CD4-positive, CD25-positive, alpha-beta regulatory T cell (primary cell): Measurements from ENCODE around the gene SLC24A3. TPM values are rescaled to one million over a fixed set of nuclear protein-coding genes. Genes with fewer than 3 reads are reported as not detected.

ENCODE experiments used
- ATAC-seq, 2 donors: fragments of 150-1000 bp; cut with Tn5 transposase; one replicate each; pipeline ENCODE4 v1.10.0; 2021; ENCODE audit warnings: low read depth in 2 of 2, moderate number of reproducible peaks in 2 of 2, moderate library complexity in 1 of 2
- DNase-seq, 3 donors: peaks; one replicate each; pipeline versions ENCODE4 v3.0.0 to v3.0.0-alpha.2; 2012 to 2022; ENCODE audit warnings: mixed read lengths in 1 of 3
- H3K27ac ChIP-seq: one replicate; pipeline ENCODE4 v1.7.0; 2013; ENCODE audit warnings: mild to moderate bottlenecking, low read length; ENCODE audit not compliant: insufficient read depth, poor library complexity, severe bottlenecking
- H3K27me3 ChIP-seq: one replicate; pipeline ENCODE4 v1.7.0; 2013; ENCODE audit warnings: low read length; ENCODE audit not compliant: control insufficient read depth, insufficient read depth
- H3K36me3 ChIP-seq: one replicate; pipeline ENCODE4 v1.7.0; 2013; ENCODE audit warnings: mild to moderate bottlenecking, low read length, moderate library complexity; ENCODE audit not compliant: control insufficient read depth, insufficient read depth
- H3K4me1 ChIP-seq: 2 replicates; pipeline ENCODE4 v1.7.0; 2013; ENCODE audit warnings: mild to moderate bottlenecking, low read length; ENCODE audit not compliant: insufficient read depth, control insufficient read depth, poor library complexity, severe bottlenecking
- H3K4me3 ChIP-seq: one replicate; pipeline ENCODE4 v1.7.0; 2013; ENCODE audit warnings: low read depth, mild to moderate bottlenecking, low read length, moderate library complexity
- H3K9me3 ChIP-seq, 2 experiments: 1 replicate in 1 of 2; 2 replicates in 1 of 2; pipeline ENCODE4 v1.7.0; 2013; ENCODE audit warnings: low read length in 2 of 2, mild to moderate bottlenecking in 1 of 2, moderate library complexity in 1 of 2; ENCODE audit not compliant: control insufficient read depth in 2 of 2
- H3K27ac Mint-ChIP-seq, 3 donors: one replicate each; pipeline ENCODE4 v1.8.0; 2020 to 2022; ENCODE audit warnings: mild to moderate bottlenecking in 3 of 3, mixed read lengths in 3 of 3, moderate library complexity in 2 of 3
- H3K27me3 Mint-ChIP-seq: one replicate; pipeline ENCODE4 v1.8.0; 2022; ENCODE audit warnings: mild to moderate bottlenecking, mixed read lengths
- H3K36me3 Mint-ChIP-seq: one replicate; pipeline ENCODE4 v1.8.0; 2020; ENCODE audit warnings: mixed read lengths
- H3K4me1 Mint-ChIP-seq, 4 donors: one replicate each; pipeline ENCODE4 v1.8.0; 2020 to 2022; ENCODE audit warnings: mixed read lengths in 4 of 4, mild to moderate bottlenecking in 1 of 4
- H3K4me3 Mint-ChIP-seq, 4 donors: one replicate each; pipeline ENCODE4 v1.8.0; 2020 to 2022; ENCODE audit warnings: mild to moderate bottlenecking in 4 of 4, mixed read lengths in 4 of 4, moderate library complexity in 3 of 4
- H3K9me3 Mint-ChIP-seq, 7 donors: one replicate each; pipeline ENCODE4 v1.8.0; 2020 to 2022; ENCODE audit warnings: mixed read lengths in 7 of 7, mild to moderate bottlenecking in 3 of 7, moderate library complexity in 2 of 7
- polyA plus RNA-seq, 4 donors: library from polyadenylated mRNA; unstranded; fragments of 300-500 nt; fragmentation: Illumina TruSeq; gene quantifications; one replicate each; pipeline ENCODE4 v1.2.3, GENCODE V29; 2021
- total RNA-seq: library from RNA; stranded (reverse); gene quantifications from one replicate; pipeline ENCODE4 v1.2.3, GENCODE V29; 2022

The SLC24A3 gene
- total and polyA plus RNA-seq, 5 donors from 2014 or later: 0.25 TPM; not detected in 4

DNA sequence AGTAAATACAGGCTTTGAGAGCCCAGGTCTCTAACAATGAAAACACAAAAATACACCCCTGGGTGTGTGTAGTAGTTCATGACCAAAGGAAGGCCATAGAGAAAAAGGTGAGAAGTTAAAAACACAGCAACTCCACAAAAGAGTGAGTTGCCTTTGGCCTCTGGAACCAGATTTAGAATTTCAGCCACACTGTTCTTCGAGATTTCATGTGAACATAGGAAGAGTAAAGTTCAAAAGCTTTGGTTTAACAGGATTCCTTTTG lies 502.1 kb downstream of the SLC24A3 start:
- Histone ChIP-seq H3K27ac (no peak overlapping the region), H3K9me3 (no peaks in the 10 kb centered on the region), H3K27me3 (no peaks in the 10 kb centered on the region), H3K4me3 (no peak overlapping the region), H3K36me3 (no peaks in the 10 kb centered on the region), H3K4me1 (no peaks in the 10 kb centered on the region)
- Mint-ChIP-seq H3K27ac (no peak overlapping the region), H3K4me1 (no peaks in the 10 kb centered on the region), H3K9me3 (peaks cover 0 to 4% (median 0%) of the 10 kb centered on the region in 7 donors), H3K27me3 (no peaks in the 10 kb centered on the region), H3K36me3 (no peaks in the 10 kb centered on the region), H3K4me3 (no peak overlapping the region)
- DNase-seq (no peak), ATAC-seq (no peak)

DNA sequence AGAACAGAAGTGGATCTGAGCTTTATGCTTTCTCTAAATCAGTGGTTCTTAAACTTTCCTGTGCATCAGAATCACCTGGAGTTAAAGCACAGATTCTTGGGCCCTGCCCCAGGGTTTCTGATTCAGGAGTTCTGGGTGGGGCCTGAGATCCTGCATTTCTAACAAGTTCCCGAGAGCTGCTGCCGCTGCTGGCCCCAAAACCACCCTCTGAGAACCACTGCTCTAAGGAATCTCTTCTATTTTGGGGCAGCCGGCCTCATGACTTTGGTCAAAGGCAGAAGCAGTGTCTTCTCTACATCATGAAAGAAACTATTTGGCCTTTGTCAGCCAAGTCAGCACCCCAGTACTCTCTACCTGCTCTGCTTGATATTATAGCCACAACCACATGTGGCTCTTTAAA lies 503.5 kb downstream of the SLC24A3 start:
- H3K27ac Mint-ChIP-seq: no peak overlapping the region
- DNase-seq (no peak), ATAC-seq (no peak)
- H3K4me1 Mint-ChIP-seq: no peaks in the 10 kb centered on the region
- H3K4me1 ChIP-seq: no peaks in the 10 kb centered on the region
- no peak overlapping the region for H3K4me3 Mint-ChIP-seq
- no peaks in the 10 kb centered on the region for H3K27me3 Mint-ChIP-seq
- peaks cover 0 to 3% (median 0%) of the 10 kb centered on the region in 7 donors for H3K9me3 Mint-ChIP-seq
- no peaks in the 10 kb centered on the region for H3K9me3 ChIP-seq
- no peaks in the 10 kb centered on the region for H3K27me3 ChIP-seq
- H3K36me3 ChIP-seq: no peaks in the 10 kb centered on the region
- no peak overlapping the region for H3K4me3 ChIP-seq
- H3K36me3 Mint-ChIP-seq: no peaks in the 10 kb centered on the region
- H3K27ac ChIP-seq: no peak overlapping the region

DNA sequence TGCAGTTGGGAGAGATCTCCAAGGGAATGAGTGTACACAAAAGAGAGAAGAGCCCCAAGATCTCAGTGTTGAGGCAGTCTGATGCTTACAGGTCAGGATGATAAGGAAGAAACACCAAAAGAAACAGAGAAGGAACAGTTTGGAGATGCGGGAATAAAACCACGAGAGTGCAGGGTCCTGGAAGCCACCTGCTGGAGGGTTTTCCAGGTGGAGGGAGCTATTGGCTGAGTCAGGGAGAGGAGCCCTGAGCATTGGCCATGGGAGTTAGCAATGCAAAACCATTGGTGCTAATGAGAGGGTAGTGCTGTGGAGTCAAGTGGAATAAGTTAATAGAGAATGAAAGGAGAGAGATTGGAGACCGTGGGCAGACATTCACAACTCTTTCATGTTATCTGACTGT lies 506.4 kb downstream of the SLC24A3 start:
- H3K4me1 ChIP-seq: no peaks in the 10 kb centered on the region
- no peak overlapping the region for H3K27ac Mint-ChIP-seq
- no peaks in the 10 kb centered on the region for H3K9me3 ChIP-seq
- peaks cover 0 to 3% (median 0%) of the 10 kb centered on the region in 7 donors for H3K9me3 Mint-ChIP-seq
- no peak overlapping the region for H3K27ac ChIP-seq
- no peaks in the 10 kb centered on the region for H3K27me3 ChIP-seq
- ATAC-seq: no peak
- H3K36me3 ChIP-seq: no peaks in the 10 kb centered on the region
- no peaks in the 10 kb centered on the region for H3K4me1 Mint-ChIP-seq
- H3K27me3 Mint-ChIP-seq: no peaks in the 10 kb centered on the region
- no peak overlapping the region for H3K4me3 Mint-ChIP-seq
- no peaks in the 10 kb centered on the region for H3K36me3 Mint-ChIP-seq
- H3K4me3 ChIP-seq: no peak overlapping the region
- no peak for DNase-seq

DNA sequence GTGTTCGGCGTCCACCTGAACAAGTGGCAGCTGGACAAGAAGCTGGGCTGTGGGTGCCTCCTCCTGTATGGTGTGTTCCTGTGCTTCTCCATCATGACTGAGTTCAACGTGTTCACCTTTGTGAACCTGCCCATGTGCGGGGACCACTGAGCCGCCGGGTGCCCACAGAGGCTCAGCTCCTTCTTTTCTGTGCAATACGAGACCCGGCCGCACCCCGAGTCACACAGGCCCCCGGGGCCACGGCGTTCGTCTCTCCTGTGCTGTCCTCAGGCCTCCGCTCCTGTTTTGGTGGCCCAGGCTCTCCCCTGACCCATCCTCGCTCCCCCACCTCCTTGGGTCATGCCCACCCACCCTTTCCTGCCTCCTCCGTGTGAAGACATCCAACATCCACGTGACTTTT lies 508.5 kb downstream of the SLC24A3 start:
- Mint-ChIP-seq H3K36me3 (no peaks in the 10 kb centered on the region), H3K27me3 (no peaks in the 10 kb centered on the region), H3K4me3 (no peak overlapping the region), H3K4me1 (no peaks in the 10 kb centered on the region), H3K9me3 (peaks cover 0 to 2% (median 0%) of the 10 kb centered on the region in 7 donors), H3K27ac (no peak overlapping the region)
- Histone ChIP-seq H3K4me1 (no peaks in the 10 kb centered on the region), H3K9me3 (no peaks in the 10 kb centered on the region), H3K27ac (no peak overlapping the region), H3K36me3 (no peaks in the 10 kb centered on the region), H3K27me3 (no peaks in the 10 kb centered on the region), H3K4me3 (no peak overlapping the region)
- DNase-seq (no peak), ATAC-seq (no peak)

DNA sequence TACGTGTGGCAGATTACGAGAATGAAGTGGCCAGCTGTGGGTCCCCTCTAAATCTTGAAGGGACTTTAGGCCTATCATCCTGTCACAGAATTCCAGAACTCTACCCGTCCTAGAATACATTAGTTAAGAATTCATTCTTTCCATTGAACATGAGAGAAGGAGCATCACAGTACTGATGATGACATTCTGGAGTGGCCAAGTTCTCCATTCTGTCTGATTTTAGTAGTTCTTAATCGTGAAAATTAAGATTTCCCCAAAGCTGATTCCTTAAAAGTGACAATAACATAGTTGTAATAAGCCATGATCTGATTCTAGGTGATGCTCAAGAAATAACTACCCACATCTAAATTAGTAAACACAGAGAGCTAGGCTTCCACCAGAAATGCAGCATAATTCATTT lies 510.6 kb downstream of the SLC24A3 start:
- H3K27ac Mint-ChIP-seq: no peak overlapping the region
- no peaks in the 10 kb centered on the region for H3K9me3 ChIP-seq
- H3K4me1 ChIP-seq: no peaks in the 10 kb centered on the region
- no peaks in the 10 kb centered on the region for H3K27me3 ChIP-seq
- no peak for DNase-seq
- H3K4me3 ChIP-seq: no peak overlapping the region
- no peak for ATAC-seq
- no peaks in the 10 kb centered on the region for H3K36me3 Mint-ChIP-seq
- H3K9me3 Mint-ChIP-seq: no peaks in the 10 kb centered on the region
- H3K4me3 Mint-ChIP-seq: no peak overlapping the region
- H3K27ac ChIP-seq: no peak overlapping the region
- no peaks in the 10 kb centered on the region for H3K4me1 Mint-ChIP-seq
- no peaks in the 10 kb centered on the region for H3K36me3 ChIP-seq
- no peaks in the 10 kb centered on the region for H3K27me3 Mint-ChIP-seq

DNA sequence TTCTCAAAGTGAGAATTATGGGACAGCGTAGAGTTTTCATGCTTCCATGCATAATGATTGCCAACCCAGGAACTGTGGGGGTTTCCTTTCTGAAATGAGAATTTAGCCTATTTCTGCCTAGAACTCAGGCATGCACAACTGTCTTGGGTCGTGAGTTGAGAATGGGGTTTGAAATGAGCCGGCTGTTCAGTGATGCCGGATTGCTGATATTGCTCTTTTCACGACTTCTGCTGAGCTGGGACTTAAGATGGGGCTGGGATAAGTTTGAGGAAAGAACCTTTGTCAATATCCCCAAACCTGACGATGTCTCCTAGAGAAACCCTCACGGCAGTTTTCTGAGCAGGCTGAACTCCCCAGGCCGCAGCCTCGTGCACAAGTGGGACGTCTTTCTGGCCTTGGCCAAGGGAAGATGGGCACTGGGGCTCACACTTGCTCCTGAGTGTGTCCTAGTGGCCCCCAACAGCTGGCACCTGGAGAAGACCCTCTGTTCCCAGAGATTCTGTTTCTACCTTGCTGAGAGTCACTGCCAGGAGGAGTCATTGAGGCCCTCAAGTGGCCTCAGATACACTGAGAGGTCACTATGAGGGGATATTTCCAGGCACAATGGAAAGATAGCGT lies 511.5 kb downstream of the SLC24A3 start:
- ATAC-seq (no peak), DNase-seq (no peak)
- H3K4me1 Mint-ChIP-seq: no peaks in the 10 kb centered on the region
- no peak overlapping the region for H3K4me3 Mint-ChIP-seq
- no peak overlapping the region for H3K27ac Mint-ChIP-seq
- H3K36me3 Mint-ChIP-seq: no peaks in the 10 kb centered on the region
- no peaks in the 10 kb centered on the region for H3K9me3 Mint-ChIP-seq
- no peak overlapping the region for H3K4me3 ChIP-seq
- H3K27me3 ChIP-seq: no peaks in the 10 kb centered on the region
- no peaks in the 10 kb centered on the region for H3K4me1 ChIP-seq
- H3K9me3 ChIP-seq: no peaks in the 10 kb centered on the region
- H3K27ac ChIP-seq: no peak overlapping the region
- H3K36me3 ChIP-seq: no peaks in the 10 kb centered on the region
- H3K27me3 Mint-ChIP-seq: no peaks in the 10 kb centered on the region

DNA sequence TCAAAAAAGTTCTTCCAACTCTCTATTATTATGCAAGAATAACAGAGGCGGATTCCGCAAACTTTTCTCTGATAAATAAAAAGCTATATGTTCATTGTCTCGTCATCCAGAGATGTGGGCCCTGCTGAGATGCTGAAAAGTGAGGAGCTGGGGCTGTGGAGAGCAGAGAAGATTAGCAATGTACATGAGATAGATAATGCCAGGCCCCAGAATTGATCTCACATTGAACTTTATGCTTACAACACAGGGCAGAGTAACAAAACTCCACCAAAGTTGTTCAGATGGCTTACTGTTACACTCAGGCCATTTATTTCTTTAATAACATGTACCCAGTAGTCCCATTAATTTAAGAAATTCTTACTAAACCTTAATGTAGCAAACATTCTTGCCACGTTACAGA lies 512.9 kb downstream of the SLC24A3 start:
- DNase-seq: no peak
- H3K4me3 Mint-ChIP-seq: no peak overlapping the region
- no peaks in the 10 kb centered on the region for H3K36me3 Mint-ChIP-seq
- H3K27me3 ChIP-seq: no peaks in the 10 kb centered on the region
- no peaks in the 10 kb centered on the region for H3K4me1 ChIP-seq
- H3K4me3 ChIP-seq: no peak overlapping the region
- no peak for ATAC-seq
- H3K9me3 ChIP-seq: no peaks in the 10 kb centered on the region
- H3K27ac ChIP-seq: no peak overlapping the region
- no peak overlapping the region for H3K27ac Mint-ChIP-seq
- H3K9me3 Mint-ChIP-seq: no peaks in the 10 kb centered on the region
- H3K27me3 Mint-ChIP-seq: no peaks in the 10 kb centered on the region
- H3K36me3 ChIP-seq: no peaks in the 10 kb centered on the region
- H3K4me1 Mint-ChIP-seq: no peaks in the 10 kb centered on the region

DNA sequence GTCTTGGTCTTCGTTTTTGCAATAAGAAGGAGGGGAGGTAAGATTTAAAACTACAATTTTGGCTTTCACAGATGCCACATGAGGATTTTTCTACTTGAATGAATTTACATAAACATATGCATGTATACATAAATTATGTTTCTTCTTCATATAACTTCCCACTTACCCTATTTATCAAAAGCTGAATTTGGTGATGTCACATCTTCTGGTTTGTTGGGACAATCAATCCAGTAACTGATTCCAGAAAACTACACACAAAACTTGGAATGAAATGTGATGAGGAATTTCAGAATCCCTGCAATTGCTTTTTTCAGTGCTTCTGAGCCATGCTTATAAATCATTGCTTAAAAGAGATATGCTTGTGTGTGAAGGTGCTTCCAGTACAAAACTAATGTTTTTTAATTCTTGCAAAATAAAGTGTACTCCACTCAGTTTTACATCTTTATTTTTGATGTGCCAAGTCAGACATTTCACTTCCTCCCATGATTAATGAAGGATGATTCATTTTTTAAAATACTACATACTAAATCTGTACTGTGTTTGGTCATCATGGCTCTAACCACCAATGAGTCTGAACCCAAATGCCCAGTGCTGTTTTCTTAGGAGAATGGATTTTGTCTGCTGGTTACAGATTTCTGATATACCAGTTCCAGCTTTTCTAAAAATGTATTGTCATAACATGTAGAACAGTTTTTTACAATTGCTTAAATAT lies 513.5 kb downstream of the SLC24A3 start:
- no peaks in the 10 kb centered on the region for H3K4me1 Mint-ChIP-seq
- no peaks in the 10 kb centered on the region for H3K36me3 Mint-ChIP-seq
- Histone ChIP-seq H3K4me3 (no peak overlapping the region), H3K27ac (no peak overlapping the region), H3K27me3 (no peaks in the 10 kb centered on the region), H3K4me1 (no peaks in the 10 kb centered on the region), H3K9me3 (no peaks in the 10 kb centered on the region), H3K36me3 (no peaks in the 10 kb centered on the region)
- no peaks in the 10 kb centered on the region for H3K27me3 Mint-ChIP-seq
- no peak for ATAC-seq
- no peak overlapping the region for H3K27ac Mint-ChIP-seq
- no peaks in the 10 kb centered on the region for H3K9me3 Mint-ChIP-seq
- DNase-seq: no peak
- no peak overlapping the region for H3K4me3 Mint-ChIP-seq
